ENCODE data around the gene GIGYF2.
A peak's percentile ranks its signal among the peaks of the same experiment; 100 is the strongest.
"Not testable (repeated sequence)": the region's sequence is repeated elsewhere in the genome, so short reads cannot be mapped to it uniquely, and the experiment has no call there.

Gene GIGYF2

GRCh38 chr2:232833830-232834229 is 136.7 kb downstream of the GIGYF2 start:
- DNase-seq = no peak

DNA sequence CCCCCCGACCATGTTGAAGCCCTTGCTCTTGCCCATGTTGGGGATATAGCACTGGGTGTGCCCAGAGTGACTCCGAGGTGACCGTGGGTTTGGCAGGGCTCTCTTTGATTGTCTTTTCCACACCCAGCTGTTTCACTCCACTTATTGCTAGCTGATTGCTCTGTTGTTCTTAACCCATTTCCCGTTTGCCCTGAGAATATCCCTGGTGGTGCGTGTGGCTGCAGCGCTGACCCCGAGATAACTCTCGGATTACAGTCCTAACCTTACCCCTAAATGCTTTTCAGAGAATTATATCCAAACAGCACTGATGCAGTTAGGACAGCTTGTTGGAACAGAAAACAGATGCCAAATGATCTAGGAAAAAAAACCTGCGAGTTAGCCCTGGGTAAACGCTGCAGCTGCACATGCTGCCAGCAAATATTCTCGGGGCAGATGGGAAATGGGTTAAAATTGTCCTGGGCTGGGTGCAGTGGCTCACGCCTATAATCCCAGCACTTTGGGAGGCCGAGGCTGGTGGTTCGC is 138.6 kb downstream of the GIGYF2 start:
- DNase-seq = no peak

DNA sequence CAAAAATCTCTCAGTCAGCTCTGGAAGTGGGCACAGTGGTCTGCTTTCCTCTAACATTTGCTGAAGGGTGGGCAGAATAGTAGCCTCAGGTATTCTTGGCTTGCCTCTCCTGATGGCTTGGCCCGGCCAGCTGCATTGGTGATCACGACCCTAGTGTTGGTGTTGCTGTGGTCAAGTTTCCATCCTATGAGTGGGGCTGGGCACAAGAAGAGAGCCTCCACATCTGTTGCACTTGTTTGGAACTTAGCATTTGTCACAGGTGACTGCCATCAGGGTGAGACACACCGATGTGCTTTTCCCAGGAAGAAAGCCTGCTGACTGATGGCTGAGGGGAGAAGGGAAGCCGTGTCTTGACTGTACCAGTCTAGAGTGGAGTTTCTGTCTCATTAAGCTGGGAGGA is 139.8 kb downstream of the GIGYF2 start:
- no peak for DNase-seq

- peak; percentile 56 to 60 for DNase-seq
Measured at GRCh38 chr2:232838406-232838874, 141.3 kb downstream of the GIGYF2 start.

DNA sequence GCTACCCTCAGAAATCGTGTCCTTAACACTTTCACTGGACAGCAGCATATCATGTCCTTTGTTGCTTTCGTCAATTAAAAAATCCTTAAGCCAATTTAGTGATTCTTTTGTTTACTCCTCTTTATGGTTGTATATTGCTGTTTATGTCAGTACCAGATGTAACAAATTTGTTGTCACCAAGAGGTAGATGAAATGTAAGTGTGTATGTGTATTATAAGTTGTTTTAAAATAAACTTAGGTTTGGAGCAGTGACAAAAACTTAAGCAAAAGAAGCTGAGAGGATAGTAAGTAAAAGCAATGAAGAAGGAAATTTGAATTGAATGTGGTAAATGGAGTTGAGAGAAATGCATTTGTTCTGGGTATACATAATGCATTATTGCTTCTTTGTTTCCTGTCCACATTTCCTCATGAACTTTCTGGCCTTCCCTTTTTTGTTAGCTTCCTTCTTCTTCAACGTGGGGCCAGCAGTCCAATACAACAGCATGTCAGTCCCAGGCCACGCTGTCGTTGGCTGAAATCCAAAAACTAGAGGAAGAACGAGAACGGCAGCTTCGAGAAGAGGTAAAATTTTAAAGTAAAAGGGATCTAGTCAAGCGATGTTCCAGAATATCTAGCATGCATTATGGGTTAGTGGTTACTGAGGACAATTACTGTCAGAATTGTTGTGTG is 142.4 kb downstream of the GIGYF2 start:
- DNase-seq = no peak

DNA sequence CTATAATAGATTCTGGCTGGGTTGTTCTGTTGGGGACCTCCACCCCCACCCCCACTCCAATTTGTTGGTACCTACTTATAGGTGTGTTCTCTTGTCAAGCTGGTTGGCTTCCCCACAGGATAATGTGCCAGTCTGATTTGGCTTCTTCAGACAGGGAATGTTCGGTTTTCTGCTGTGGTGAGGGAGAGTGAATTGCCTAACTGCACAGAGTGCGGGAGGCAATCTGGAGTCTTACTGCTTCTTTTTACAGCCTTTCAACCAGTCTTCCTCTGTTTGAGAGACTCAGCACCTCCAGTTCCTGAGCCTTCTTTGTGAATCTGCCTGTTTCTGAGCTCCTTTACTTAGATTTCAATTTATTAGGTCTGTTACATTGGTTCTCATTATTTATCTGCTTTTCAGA is 145.6 kb downstream of the GIGYF2 start:
- DNase-seq = no peak

GRCh38 chr2:232843834-232844233 is 146.7 kb downstream of the GIGYF2 start:
- no peak for DNase-seq

DNA sequence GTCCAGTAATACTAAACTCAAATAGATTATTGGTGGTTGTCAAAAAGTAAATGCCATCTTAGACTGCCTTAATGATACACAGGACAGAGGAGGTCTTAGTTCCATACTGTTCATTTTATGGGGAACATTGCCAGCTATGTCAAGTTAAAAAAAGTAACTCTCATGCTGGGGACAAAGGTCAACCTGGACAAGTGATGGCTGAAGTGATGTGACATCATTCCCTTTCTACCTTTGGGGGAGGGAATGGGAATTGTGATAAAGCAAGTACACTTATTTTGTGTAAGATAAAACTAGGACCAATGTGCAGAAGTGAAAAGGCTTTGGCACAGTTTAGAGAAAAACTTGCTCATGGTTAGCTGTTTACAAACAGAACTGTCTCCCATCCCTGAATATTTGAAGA is 148.9 kb downstream of the GIGYF2 start:
- DNase-seq = no peak

GRCh38 chr2:232850039-232850438 is 152.9 kb downstream of the GIGYF2 start:
- DNase-seq = no peak

GRCh38 chr2:232852081-232852480 is 154.9 kb downstream of the GIGYF2 start:
- not testable (repeated sequence) for DNase-seq

GRCh38 chr2:232852676-232853075 is 155.5 kb downstream of the GIGYF2 start:
- no peak for DNase-seq

- DNase-seq = no peak
Measured at GRCh38 chr2:232854082-232854481, 157.0 kb downstream of the GIGYF2 start.

GRCh38 chr2:232857158-232857563 is 160.0 kb downstream of the GIGYF2 start:
- no peak for DNase-seq

DNA sequence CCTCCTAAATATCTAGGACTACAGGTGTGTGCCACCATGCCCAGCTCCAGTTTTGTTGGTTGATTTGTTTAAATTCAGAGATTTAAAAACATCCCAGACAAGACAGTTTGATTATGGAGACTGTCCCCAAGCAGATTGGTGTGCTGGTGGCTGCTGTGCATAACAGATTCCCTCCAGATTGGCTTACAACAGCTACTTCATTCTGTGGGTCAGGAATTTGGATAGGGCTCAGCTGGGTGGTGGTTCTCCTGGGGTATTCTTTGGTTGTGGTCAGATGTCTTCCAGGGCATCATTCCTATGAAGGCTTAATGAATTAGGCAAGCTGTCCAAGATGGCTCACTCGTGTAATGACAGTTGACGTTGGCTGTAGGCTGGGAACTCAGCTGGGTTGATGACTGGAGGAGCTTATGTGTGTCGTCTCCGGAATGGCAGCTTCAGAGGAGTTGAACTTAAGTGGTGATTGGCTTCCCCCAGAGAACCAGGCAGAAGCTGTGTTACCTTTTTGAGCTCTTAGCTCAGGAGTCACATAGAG is 162.3 kb downstream of the GIGYF2 start:
- DNase-seq = no peak

GRCh38 chr2:232860593-232861241 is 163.6 kb downstream of the GIGYF2 start:
- DNase-seq = no peak

DNA sequence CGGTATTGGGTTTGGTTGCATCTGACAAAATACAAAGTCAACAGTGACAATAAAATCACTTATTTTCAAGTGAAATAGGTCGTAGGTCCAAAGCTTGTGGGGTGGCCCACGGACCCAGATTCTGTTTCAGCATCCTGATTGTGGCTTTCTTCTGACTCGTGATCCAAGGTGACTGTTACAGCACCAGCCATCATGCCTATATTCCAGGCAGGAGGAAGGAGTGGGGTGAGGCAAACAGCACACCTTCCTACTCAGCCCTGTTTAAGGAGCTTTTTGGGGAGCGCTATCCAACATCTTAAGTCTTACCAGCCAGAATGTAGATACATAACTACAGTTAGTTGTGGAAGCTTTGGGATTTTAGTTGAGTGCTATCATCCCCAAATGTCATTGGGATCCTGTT is 164.2 kb downstream of the GIGYF2 start:
- no peak for DNase-seq

DNA sequence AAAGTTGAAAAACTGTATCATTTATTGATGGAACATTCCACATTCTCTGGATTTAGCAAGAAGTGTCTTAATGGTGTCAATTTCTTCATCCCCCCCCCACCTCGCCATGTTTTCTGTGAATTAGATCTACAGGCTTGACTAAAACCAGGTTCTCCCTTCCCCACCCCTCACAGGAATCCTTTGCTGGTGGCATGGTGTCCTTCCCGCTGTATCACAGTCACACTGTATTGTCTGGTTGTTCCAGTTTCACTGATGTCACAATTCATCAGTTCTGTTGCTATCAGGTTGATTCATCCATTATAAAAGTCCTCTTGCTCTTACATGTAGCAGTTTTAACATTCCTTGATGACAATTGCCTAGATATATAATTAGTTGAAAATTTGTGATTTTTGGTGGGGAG is 166.9 kb downstream of the GIGYF2 start:
- DNase-seq = no peak

DNA sequence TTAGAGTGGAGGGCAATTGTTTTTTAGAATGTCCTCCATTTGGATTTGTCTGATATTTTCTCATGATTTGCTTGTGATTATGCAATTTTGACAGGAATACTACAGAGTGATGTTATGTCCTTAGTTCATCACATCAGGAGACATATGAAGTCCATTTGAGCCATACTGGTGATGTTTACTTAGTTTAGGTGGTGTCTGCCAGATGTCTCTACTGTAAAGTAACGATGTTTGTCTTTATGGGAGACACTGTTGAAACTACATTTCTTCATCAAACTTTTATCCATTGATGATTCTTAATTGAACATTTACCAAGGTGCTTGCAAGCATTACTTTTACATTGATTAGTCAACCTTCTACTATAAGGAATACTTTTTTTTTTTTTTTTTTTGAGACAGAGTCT is 168.0 kb downstream of the GIGYF2 start:
- DNase-seq = no peak

GRCh38 chr2:232866104-232866503 is 169.0 kb downstream of the GIGYF2 start:
- DNase-seq = no peak

- DNase-seq = peak; percentile 13 to 16
Measured at GRCh38 chr2:232869138-232870017, 172.2 kb downstream of the GIGYF2 start.

- DNase-seq = peak in 1 of 2 experiments; percentile 6
Measured at GRCh38 chr2:232870018-232870765, 173.1 kb downstream of the GIGYF2 start, which contains the start of gene SNORC. Gene SNORC, plus strand, starts transcription at chr2:232870264. Its CDS starts 78 bp downstream, at chr2:232870342.

DNA sequence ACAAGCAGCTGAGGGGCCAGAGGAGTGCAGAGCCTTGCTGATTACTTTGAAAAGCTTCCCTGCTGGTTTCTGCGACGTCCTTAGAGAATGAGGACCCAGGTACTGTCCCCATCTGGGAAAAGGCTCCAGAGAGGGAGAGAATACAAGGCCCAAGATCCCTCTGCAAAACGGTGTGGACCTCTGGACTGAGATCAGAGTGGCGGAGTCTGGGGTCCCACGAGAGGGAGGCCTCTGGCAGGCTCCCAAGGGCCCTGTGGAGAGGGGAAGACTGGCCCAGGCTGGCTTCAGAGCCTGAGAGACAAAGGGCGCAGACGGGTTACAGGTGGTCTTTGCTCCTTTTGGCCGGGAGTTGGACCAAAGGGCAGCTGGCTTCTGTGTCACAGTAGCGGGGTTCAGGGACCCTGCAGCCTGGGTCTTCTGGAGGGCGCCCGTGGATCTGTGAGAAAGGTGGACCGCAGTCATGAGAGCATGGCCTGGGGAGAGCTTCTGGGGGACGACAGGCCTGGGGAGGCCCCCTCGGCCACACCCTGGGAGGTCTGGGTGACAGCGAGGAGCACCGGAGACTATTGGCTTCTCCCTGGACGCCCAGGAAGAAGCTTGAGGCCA is 173.7 kb downstream of the GIGYF2 start:
- peak in 1 of 2 experiments; percentile 15 for DNase-seq
